ENCODE measurements around the gene ID1.

- TF ChIP-seq EZH2phosphoT487 (IDR thresholded peaks at IDR 0.05; ENCODE audit: borderline replicate concordance, low read length), result no peak
- TF ChIP-seq, protein P1, sequence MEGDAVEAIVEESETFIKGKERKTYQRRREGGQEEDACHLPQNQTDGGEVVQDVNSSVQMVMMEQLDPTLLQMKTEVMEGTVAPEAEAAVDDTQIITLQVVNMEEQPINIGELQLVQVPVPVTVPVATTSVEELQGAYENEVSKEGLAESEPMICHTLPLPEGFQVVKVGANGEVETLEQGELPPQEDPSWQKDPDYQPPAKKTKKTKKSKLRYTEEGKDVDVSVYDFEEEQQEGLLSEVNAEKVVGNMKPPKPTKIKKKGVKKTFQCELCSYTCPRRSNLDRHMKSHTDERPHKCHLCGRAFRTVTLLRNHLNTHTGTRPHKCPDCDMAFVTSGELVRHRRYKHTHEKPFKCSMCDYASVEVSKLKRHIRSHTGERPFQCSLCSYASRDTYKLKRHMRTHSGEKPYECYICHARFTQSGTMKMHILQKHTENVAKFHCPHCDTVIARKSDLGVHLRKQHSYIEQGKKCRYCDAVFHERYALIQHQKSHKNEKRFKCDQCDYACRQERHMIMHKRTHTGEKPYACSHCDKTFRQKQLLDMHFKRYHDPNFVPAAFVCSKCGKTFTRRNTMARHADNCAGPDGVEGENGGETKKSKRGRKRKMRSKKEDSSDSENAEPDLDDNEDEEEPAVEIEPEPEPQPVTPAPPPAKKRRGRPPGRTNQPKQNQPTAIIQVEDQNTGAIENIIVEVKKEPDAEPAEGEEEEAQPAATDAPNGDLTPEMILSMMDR (IDR thresholded peaks at IDR 0.05; ENCODE audit: low read depth, low read length, poor library complexity, severe bottlenecking), result no peak
These were observed 47.9 kb downstream of the ID1 start for GRCh38 chr20:31652917-31653396.

Measured in DOHH2 (cell line).